COLO829 (cell line): ENCODE results near the gene SCUBE3.

Experiments
- DNase-seq: peaks from one replicate; pipeline ENCODE4 v3.0.0; 2012; ENCODE audit warnings: low spot score

SCUBE3 gene

GRCh38 chr6:35272005-35272404 lies 58.2 kb downstream of the SCUBE3 start:
- no peak for DNase-seq

- no peak for DNase-seq
Measured at GRCh38 chr6:35273822-35274559, 60.2 kb downstream of the SCUBE3 start.

GRCh38 chr6:35275744-35276260 lies 62.0 kb downstream of the SCUBE3 start:
- DNase-seq = no peak

- no peak for DNase-seq
Measured at GRCh38 chr6:35278708-35279107, 65.0 kb downstream of the SCUBE3 start.

- DNase-seq = no peak
Measured at GRCh38 chr6:35280903-35281302, 67.1 kb downstream of the SCUBE3 start.

- no peak for DNase-seq
Measured at GRCh38 chr6:35282472-35282871, 68.7 kb downstream of the SCUBE3 start.

GRCh38 chr6:35283361-35283760 lies 69.6 kb downstream of the SCUBE3 start:
- no peak for DNase-seq

- no peak for DNase-seq
Measured at GRCh38 chr6:35287671-35288396, 74.1 kb downstream of the SCUBE3 start.

GRCh38 chr6:35288834-35289233 lies 75.1 kb downstream of the SCUBE3 start:
- no peak for DNase-seq

- no peak for DNase-seq
Measured at GRCh38 chr6:35291491-35291890, 77.7 kb downstream of the SCUBE3 start.

- DNase-seq = no peak
Measured at GRCh38 chr6:35292494-35292893, 78.7 kb downstream of the SCUBE3 start.

GRCh38 chr6:35293681-35294080 lies 79.9 kb downstream of the SCUBE3 start:
- no peak for DNase-seq

GRCh38 chr6:35294308-35294945 lies 80.7 kb downstream of the SCUBE3 start:
- DNase-seq = peak; percentile 80

- no peak for DNase-seq
Measured at GRCh38 chr6:35295036-35295435, 81.3 kb downstream of the SCUBE3 start.

- DNase-seq = no peak
Measured at GRCh38 chr6:35295521-35296315, 82.0 kb downstream of the SCUBE3 start.

GRCh38 chr6:35296931-35297600 lies 83.3 kb downstream of the SCUBE3 start:
- no peak for DNase-seq

- no peak for DNase-seq
Measured at GRCh38 chr6:35297601-35298481, 84.1 kb downstream of the SCUBE3 start, which contains the start of gene DEF6. TSS of gene DEF6 (plus strand) at chr6:35297818. CDS start at chr6:35297857, 39 bp downstream.

- no peak for DNase-seq
Measured at GRCh38 chr6:35298625-35299140, 84.9 kb downstream of the SCUBE3 start.

- DNase-seq = no peak
Measured at GRCh38 chr6:35299674-35300073, 85.9 kb downstream of the SCUBE3 start.

- no peak for DNase-seq
Measured at GRCh38 chr6:35300848-35301247, 87.1 kb downstream of the SCUBE3 start.
